PFSK-1 (cell line): ENCODE data around the gene ZNF581.

Experiments
- FOXP2 ChIP-seq: optimal IDR thresholded peaks from 2 replicates; pipeline ENCODE3; 2011; ENCODE audit warnings: borderline replicate concordance, control low read depth, inconsistent platforms; ENCODE audit not compliant: insufficient read depth; ENCODE audit errors: extremely low read length, extremely low read depth
- POLR2AphosphoS5 ChIP-seq: IDR thresholded peaks from 2 replicates; pipeline ENCODE4 v1.6.1; 2012; ENCODE audit warnings: low read depth, mild to moderate bottlenecking, control low read depth, low read length, moderate library complexity
- REST ChIP-seq, 2 experiments: IDR thresholded peaks; 2 replicates each; pipeline versions ENCODE4 v1.6.1 to v1.8.0; 2011 to 2012; ENCODE audit warnings: low read depth in 2 of 2, low read length in 2 of 2, control low read depth in 1 of 2, inconsistent platforms in 1 of 2, mild to moderate bottlenecking in 1 of 2, moderate library complexity in 1 of 2; ENCODE audit not compliant: insufficient read depth in 1 of 2
- TAF1 ChIP-seq: IDR thresholded peaks from 2 replicates; pipeline ENCODE4 v1.6.1; 2012; ENCODE audit warnings: low read length, control low read depth, borderline replicate concordance; ENCODE audit not compliant: insufficient read depth

GRCh38 chr19:55641426-55642152 is 1.9 kb upstream of the ZNF581 start:
- TF ChIP-seq POLR2AphosphoS5 = no peak
- no peak for TF ChIP-seq REST (IDR thresholded peaks at IDR 0.05; ENCODE audit: insufficient read depth in 1 of 2, low read depth in 2 of 2, low read length in 2 of 2)
- TF ChIP-seq FOXP2 = no peak
- no peak for TF ChIP-seq TAF1
